GM18499 (cell line): ENCODE results near the gene ADCYAP1R1.

Experiments
- ATAC-seq: cut with Tn5 transposase; IDR thresholded peaks from one replicate; pipeline ENCODE4 v1.9.1; 2021; ENCODE audit warnings: moderate number of reproducible peaks; ENCODE audit not compliant: insufficient read depth, unreplicated experiment

The ADCYAP1R1 gene

GRCh38 chr7:31080763-31081162 is 28.7 kb downstream of the ADCYAP1R1 start:
- no peak for ATAC-seq

- ATAC-seq, result no peak
Measured at GRCh38 chr7:31082017-31082416, 29.9 kb downstream of the ADCYAP1R1 start.

GRCh38 chr7:31082447-31082846 is 30.3 kb downstream of the ADCYAP1R1 start:
- ATAC-seq, result no peak

DNA sequence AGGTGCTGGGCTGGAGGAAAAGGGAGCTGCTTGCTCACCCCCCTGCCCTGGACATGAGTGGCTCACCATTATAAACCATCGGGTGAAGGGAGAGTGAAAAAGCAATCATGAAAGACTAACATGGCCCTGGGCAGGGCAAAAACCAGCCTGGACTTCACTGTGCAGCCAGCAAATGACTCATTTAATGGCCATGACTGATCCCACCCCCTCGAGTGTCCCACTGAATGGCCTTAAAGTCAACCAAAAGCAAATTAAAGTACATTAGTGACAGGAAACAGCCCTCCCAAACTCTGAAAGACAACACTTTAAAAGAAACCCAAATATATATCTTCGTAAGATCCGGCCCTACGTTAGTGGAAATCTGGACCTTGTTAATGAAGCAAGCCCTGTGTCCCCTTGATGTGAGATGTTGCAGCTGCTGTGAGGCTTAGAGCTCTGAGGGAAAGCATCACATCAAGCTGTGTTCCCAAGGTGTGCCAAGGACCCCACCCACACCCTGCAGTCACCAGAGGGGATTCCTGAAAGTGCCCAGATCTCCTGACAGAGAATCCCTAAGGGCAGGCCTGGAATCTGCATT is 31.2 kb downstream of the ADCYAP1R1 start:
- ATAC-seq, result no peak

GRCh38 chr7:31084226-31084625 is 32.1 kb downstream of the ADCYAP1R1 start:
- no peak for ATAC-seq

DNA sequence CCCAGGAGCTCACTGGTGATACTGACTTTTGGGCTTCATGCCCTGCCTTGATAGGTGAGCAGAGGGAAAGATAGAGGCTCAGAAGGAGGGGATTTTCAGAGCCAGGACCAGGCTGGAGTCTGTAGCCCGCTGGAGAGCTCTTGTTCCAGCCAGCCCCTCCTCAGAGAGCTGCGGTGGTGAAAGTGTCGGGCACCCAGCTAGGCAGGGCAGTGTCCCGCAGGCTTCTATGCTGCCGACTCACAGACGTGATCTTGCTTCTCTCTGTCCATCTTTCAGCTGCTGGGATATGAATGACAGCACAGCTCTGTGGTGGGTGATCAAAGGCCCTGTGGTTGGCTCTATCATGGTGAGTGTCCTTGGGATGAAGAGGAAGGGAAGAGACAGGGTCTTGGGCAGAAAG is 35.2 kb downstream of the ADCYAP1R1 start:
- ATAC-seq, result no peak

- no peak for ATAC-seq
Measured at GRCh38 chr7:31091924-31092434, 39.9 kb downstream of the ADCYAP1R1 start.

DNA sequence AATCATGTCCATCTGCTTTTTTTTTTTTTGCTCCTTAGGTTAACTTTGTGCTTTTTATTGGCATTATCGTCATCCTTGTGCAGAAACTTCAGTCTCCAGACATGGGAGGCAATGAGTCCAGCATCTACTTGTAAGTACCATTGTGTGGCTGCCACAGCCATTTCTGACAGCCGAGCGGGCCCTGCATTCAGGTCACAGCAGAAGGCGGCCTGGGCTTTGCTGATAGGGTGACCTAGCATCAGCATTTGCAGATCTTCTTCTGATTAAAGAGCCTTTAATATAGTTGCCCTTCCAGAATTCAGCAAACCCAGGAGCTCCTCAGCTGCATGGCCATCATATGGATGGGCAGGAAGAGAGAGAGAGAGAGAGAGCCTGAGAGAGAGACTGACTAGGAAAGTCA is 40.5 kb downstream of the ADCYAP1R1 start:
- ATAC-seq, result no peak

GRCh38 chr7:31093282-31093681 is 41.2 kb downstream of the ADCYAP1R1 start:
- no peak for ATAC-seq

GRCh38 chr7:31094271-31094670 is 42.2 kb downstream of the ADCYAP1R1 start:
- ATAC-seq, result no peak

GRCh38 chr7:31095286-31096197 is 43.4 kb downstream of the ADCYAP1R1 start:
- no peak for ATAC-seq

DNA sequence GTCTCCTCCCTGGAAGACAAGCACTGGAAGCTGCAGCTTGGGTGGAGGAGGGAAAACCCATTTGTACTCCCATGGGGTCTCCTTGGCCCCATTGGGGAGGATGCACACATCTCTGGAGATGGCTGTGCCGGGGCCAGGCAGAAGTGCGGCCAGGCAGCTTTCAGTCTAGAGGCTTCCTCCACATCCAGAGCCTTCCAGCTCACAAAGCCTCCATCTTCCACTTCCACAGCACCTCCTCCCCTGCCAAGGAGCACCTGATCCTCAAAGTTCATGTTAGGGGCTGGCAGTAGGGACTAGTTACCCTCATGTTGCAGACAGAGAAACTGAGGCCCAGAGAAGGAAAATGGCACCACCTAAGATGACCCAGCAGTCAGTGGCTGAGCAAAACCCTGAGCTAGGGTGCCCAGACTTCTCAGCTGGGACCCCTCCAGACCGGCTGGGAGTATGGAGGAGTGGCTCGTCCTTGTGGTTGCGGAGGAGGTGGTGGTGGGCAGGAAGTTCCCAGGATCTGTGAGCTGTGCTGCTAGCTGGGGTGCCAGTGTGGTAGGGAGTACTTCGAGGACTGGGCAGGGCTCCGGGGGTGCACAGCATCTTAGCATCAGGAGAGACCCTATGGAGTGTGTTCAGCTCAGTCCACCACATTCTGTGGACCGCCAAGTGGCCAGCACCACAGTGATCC is 44.2 kb downstream of the ADCYAP1R1 start:
- no peak for ATAC-seq

DNA sequence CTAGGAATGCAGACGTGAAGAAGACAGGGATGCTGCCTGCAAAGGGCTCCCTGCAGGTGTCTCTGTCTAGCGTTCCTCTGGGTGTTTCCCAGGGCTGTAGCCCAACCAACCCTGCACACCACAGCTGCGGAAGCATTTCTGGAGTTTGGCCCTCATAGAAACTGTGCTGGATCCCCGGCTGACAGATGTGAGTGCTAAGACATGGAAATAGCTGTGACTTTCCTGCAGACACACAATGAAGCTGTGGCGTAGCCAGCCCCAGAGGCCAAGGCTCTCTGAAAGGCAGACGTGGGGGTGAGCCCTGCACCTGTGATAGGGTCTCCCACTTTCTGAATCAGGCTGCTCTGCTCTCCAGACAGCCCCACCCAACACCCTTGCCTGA is 44.8 kb downstream of the ADCYAP1R1 start:
- ATAC-seq, result no peak

DNA sequence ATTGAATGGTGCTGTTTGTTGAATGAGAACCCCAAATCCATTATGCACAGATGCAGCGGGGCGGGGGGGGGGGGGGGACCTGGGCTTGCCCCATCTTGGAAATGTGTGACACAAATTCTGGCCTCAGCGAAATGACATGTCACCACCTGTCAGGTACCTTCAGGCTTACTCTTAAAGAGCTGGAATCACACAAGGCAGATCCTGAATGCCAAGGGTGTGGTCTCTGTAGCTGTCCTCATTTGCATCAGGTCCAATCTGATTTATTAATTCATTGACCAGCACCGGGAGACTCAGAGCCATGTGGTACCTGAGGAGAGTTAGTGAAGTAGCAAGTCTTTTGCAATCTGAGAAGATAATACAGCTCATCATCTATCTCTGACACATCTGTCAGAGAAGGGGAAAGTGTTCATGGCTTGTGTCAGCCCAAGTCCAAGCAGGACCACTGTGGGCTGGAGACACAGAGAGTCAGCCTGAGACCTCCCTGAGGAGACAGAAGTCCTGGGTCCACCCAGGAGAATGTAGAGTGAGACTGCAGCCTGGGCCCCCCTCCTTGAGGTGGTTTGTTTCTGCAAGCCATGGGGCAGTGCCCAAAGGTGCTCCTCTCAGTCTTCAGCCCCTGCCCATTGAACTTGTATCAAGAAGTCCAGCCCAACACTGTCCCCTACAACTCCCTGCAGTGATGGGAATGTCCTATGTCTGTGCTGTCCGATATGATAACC is 46.7 kb downstream of the ADCYAP1R1 start:
- no peak for ATAC-seq

DNA sequence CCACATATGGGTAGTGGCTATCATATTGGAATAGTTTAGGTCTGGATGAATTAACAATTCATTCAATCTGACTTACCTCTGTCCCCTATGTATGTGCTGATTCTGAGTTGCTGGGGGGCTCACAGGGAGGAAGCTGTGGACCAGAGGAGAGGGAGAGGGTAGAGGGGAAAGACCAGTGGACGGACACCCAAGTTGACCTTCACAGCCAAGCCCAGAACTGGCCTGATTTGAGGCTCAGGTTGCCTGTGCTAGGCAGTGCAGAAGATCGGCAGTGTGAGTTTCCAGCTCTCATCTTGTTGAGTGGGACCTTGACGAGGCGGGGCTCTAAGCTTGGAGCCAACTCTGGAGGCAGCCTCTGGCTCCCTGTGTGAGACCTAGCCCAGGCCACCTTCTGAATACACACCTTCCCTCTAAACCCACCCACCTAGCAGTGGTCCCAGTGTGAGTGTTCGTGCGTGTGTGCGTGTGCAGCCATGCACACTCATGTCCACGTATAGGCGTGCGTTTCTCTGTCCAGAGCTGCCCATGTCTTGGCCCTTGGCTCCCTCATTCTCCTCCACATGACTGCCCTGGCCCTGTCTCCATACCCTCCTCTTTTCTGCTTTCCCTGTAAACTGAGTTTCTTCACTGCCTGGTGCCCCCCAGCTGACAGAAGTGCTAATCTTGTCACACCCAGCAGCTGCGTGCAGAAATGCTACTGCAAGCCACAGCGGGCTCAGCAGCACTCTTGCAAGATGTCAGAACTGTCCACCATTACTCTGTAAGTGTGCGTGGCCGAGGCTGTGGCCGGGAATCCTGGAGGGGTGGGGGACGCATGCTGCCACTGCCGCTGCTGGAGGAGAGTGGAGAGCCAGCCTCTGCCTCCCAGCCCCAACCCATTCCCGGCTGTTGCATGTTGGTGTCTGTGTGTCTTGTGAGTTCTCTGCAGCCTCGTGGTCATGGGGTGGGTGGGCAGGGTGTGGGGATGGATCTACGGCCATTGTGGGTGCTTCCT is 47.6 kb downstream of the ADCYAP1R1 start:
- no peak for ATAC-seq

GRCh38 chr7:31100445-31100844 is 48.3 kb downstream of the ADCYAP1R1 start:
- no peak for ATAC-seq

DNA sequence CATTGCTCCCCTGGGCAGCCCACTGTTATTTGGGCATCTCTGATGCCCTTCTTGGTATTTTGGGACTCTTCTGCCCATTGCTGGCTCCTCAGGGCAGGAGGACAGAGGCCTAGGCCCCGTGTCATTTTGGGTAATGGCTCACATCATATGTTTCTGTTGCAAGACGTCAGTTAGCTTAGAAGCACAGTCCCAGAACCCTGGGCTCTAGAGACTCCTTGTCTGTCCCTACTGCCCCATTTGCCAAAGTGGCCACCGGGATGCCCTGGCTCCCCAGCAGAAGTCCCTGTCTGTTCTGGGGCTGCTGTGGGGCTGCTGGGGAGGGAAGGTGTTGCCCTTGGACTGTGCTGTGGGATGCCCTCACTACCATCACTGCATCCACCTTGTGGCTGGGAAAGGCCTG is 48.8 kb downstream of the ADCYAP1R1 start:
- ATAC-seq, result no peak

DNA sequence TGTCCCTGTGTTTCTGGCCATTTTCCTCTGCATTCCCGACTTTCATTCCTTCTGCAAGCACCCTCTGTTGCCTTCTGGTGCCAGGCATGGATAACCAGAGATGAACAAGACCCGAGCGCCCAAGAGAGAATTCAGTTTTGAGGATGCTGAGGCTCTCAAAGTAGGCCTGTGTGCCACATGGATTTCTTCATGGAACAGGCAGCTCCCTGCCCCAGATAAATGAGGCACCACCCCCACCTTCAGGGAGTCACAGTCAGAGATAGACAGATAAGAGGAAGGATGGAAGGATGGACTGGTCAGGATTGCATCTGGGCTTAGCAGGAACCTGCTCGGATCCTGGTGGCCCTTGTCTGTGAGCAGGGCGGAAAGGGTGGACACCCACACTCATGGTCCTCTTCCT is 49.4 kb downstream of the ADCYAP1R1 start:
- no peak for ATAC-seq
